PC-9 (cell line): ENCODE results near the gene ALDH18A1. TPM values are rescaled to one million over a fixed set of nuclear protein-coding genes. Genes with fewer than 3 reads are reported as not detected.

Experiments used
- BruUV-seq: library from RNA; stranded (reverse); fragments of 400-500 nt; replicated peaks from 2 replicates; lab custom pipeline; 2021; lab: Mats Ljungman, UMichigan
- CTCF ChIA-PET: fragments of 300-600 bp; sonication (Branson Sonifier 250); formaldehyde crosslinking; loops from one replicate; lab custom pipeline; 2022; ENCODE audit warnings: antibody characterized with exemption; lab: Charles Lee
- POLR2A ChIA-PET: fragments of 300-600 bp; sonication (Branson Sonifier 250); formaldehyde crosslinking; loops from one replicate; lab custom pipeline; 2022; ENCODE audit warnings: antibody characterized with exemption; ENCODE audit not compliant: unreplicated experiment; lab: Charles Lee
- DNase-seq, 2 experiments: peaks; one replicate each; pipeline versions ENCODE4 v3.0.0 to v3.0.0-alpha.2; 2015 to 2022; ENCODE audit warnings: mixed read lengths in 1 of 2
- H2AFZ ChIP-seq: fragments of 200-600 bp; sonication (generic); 2 replicates; pipeline ENCODE4 v1.8.1; 2017; ENCODE audit warnings: antibody characterized with exemption
- H3F3A ChIP-seq: fragments of 200-600 bp; sonication (generic); 2 replicates; pipeline ENCODE4 v1.8.1; 2017; ENCODE audit warnings: antibody characterized with exemption, mild to moderate bottlenecking, low read depth; ENCODE audit not compliant: insufficient read depth
- H3K27ac ChIP-seq: fragments of 200-600 bp; sonication (generic); 2 replicates; pipeline ENCODE4 v1.6.1; 2016; ENCODE audit warnings: mixed run types
- H3K27me3 ChIP-seq: fragments of 200-600 bp; sonication (generic); 2 replicates; pipeline ENCODE4 v1.6.1; 2016; ENCODE audit warnings: low read depth, mixed run types; ENCODE audit not compliant: insufficient read depth
- H3K36me3 ChIP-seq: fragments of 200-600 bp; sonication (generic); 2 replicates; pipeline ENCODE4 v1.6.1; 2016; ENCODE audit warnings: low read depth, mixed run types
- H3K4me1 ChIP-seq: fragments of 200-600 bp; sonication (generic); replicated peaks from 2 replicates; pipeline ENCODE4 v1.6.1; 2016; ENCODE audit warnings: mixed run types; ENCODE audit not compliant: insufficient read depth
- H3K4me2 ChIP-seq: fragments of 200-600 bp; sonication (generic); 2 replicates; pipeline ENCODE4 v1.6.1; 2017; ENCODE audit warnings: mixed run types
- H3K4me3 ChIP-seq: fragments of 200-600 bp; sonication (generic); 2 replicates; pipeline ENCODE4 v1.6.1; 2016; ENCODE audit warnings: mixed run types
- H3K79me2 ChIP-seq: fragments of 200-600 bp; sonication (generic); 2 replicates; pipeline ENCODE4 v1.6.1; 2017; ENCODE audit warnings: low read depth, mixed run types
- H3K9me2 ChIP-seq: fragments of 200-600 bp; sonication (generic); 2 replicates; pipeline ENCODE4 v1.8.1; 2017; ENCODE audit warnings: mild to moderate bottlenecking; ENCODE audit not compliant: insufficient read depth
- H3K9me3 ChIP-seq: fragments of 200-600 bp; sonication (generic); 2 replicates; pipeline ENCODE4 v1.8.1; 2016; ENCODE audit warnings: low read depth; ENCODE audit not compliant: insufficient read depth
- H4K20me1 ChIP-seq: fragments of 200-600 bp; sonication (generic); 2 replicates; pipeline ENCODE4 v1.8.1; 2017; ENCODE audit not compliant: insufficient read depth
- EZH2 ChIP-seq: fragments of 200-600 bp; sonication (generic); IDR thresholded peaks from 2 replicates; pipeline ENCODE4 v1.8.0; 2017; ENCODE audit warnings: antibody characterized with exemption, low read depth
- intact Hi-C: fragments of 100-400 bp; cut with micrococcal nuclease; formaldehyde crosslinking; loops from one replicate; pipeline ENCODE4 v1.10.0; 2022; ENCODE audit not compliant: unreplicated experiment
- total RNA-seq: library from RNA; stranded (reverse); gene quantifications from 2 replicates; pipeline ENCODE4 v1.2.3, GENCODE V29; 2021
- TF ChIP-seq, protein P1 (sequence below): fragments of 200-600 bp; sonication (generic); conservative IDR thresholded peaks from 2 replicates; pipeline ENCODE4 v1.6.1; 2017; ENCODE audit warnings: mixed run types, antibody characterized with exemption, mild to moderate bottlenecking, moderate library complexity

The ALDH18A1 gene
- total RNA-seq, 1 experiment from 2014 or later: 35.3 TPM

DNA sequence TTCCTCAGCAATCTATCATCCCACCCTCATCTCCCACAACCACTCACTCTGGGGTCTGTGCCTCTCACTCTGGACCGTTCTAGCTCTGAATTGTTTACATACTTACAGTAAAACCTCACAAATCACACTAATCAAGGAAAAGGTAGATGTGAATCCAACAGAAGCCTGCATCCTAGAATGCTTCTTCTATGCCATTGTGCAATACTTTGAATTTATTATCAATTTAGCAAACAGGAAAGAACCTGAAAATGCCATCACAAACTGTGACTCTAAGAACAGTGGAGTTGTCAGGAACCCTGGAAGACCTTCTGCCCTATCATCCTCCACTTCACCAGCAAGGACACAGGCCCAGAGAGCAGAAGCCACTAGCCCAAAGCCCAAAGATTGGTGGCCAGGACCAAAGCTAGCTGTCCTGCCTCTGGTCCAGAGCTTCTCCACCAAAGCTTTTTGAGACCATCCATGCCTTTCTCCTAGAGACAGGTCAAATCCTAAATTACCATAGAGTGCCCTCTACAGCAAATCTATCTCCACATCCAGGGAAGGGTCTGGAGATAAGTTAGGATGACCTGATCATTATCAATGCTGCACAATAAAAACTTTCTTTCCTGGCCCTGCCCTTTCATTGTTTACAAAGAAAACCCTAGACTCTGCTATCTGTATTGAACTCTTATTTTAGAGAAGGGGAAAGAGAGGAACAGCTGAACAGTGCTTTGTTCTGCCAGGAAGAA, 97.8 kb downstream of the ALDH18A1 start:
- TF ChIP-seq, protein P1, sequence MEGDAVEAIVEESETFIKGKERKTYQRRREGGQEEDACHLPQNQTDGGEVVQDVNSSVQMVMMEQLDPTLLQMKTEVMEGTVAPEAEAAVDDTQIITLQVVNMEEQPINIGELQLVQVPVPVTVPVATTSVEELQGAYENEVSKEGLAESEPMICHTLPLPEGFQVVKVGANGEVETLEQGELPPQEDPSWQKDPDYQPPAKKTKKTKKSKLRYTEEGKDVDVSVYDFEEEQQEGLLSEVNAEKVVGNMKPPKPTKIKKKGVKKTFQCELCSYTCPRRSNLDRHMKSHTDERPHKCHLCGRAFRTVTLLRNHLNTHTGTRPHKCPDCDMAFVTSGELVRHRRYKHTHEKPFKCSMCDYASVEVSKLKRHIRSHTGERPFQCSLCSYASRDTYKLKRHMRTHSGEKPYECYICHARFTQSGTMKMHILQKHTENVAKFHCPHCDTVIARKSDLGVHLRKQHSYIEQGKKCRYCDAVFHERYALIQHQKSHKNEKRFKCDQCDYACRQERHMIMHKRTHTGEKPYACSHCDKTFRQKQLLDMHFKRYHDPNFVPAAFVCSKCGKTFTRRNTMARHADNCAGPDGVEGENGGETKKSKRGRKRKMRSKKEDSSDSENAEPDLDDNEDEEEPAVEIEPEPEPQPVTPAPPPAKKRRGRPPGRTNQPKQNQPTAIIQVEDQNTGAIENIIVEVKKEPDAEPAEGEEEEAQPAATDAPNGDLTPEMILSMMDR: no peak
- TF ChIP-seq EZH2: no peak
- Histone ChIP-seq H3F3A (no peaks in the 10 kb centered on the region), H4K20me1 (no peaks in the 10 kb centered on the region), H3K27ac (no peak overlapping the region), H3K9me3 (no peaks in the 10 kb centered on the region), H3K79me2 (no peaks in the 10 kb centered on the region), H3K4me3 (no peak overlapping the region), H3K27me3 (no peaks in the 10 kb centered on the region), H3K4me1 (no peaks in the 10 kb centered on the region), H3K36me3 (no peaks in the 10 kb centered on the region), H3K9me2 (no peaks in the 10 kb centered on the region), H3K4me2 (no peak overlapping the region), H2AFZ (no peak overlapping the region)
- BruUV-seq: no TSS peak
- ChIA-PET POLR2A (no interaction called here), CTCF (no interaction called here)
- no peak for DNase-seq
- intact Hi-C loops: no loop called here

DNA sequence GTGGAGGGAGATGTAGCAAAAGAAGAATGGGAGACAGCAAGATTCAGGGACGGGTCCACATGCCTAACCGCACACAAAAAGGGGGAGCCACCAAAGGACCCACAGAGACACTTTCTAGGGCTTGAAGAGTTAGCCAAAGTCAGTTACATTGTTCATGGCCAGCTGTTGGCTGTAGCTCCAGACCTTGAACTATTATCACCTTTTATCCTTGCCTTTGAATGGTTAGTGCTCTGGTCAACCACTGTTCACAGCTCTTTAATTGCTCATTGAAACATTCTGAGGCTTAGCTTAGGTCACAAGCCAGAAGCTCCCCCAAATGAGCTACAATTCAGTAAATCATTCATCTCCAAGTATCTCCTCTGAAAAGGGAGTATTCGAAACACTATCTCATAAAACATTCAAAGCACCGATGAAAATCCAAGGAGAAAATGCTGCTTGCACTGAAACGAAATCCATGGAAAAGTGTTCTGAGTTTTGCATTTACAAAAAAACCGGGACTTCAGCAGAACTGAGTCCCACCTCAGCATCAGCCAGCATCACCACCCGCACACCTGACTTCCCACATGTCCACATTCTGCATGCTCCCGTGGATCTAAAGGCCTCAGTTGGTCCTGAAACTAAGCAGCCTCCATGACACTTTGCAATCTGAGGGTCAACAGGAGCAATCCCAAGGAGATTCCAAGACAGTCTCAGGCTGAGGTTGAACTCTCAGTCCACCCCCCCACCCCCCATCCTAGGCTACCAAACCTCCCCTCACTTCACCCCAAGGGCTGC, 99.3 kb downstream of the ALDH18A1 start:
- no peaks in the 10 kb centered on the region for H3K9me2 ChIP-seq
- H3K4me1 ChIP-seq: peaks cover 4% of the 10 kb centered on the region; the same call in 1 of the 2 replicates
- no peak overlapping the region for H3K4me3 ChIP-seq
- no peak for DNase-seq
- no peak overlapping the region for H3K27ac ChIP-seq
- no peaks in the 10 kb centered on the region for H3K9me3 ChIP-seq
- intact Hi-C loops: no loop called here
- H3K79me2 ChIP-seq: no peaks in the 10 kb centered on the region
- no peak overlapping the region for H3K4me2 ChIP-seq
- no peak overlapping the region for H2AFZ ChIP-seq
- BruUV-seq: no TSS peak
- CTCF ChIA-PET: no interaction called here
- TF ChIP-seq, protein P1: no peak
- TF ChIP-seq EZH2: no peak
- H3K36me3 ChIP-seq: no peaks in the 10 kb centered on the region
- no peaks in the 10 kb centered on the region for H3K27me3 ChIP-seq
- no peaks in the 10 kb centered on the region for H4K20me1 ChIP-seq
- POLR2A ChIA-PET: no interaction called here
- H3F3A ChIP-seq: no peaks in the 10 kb centered on the region

Other genes with a start within 250 kb of the ALDH18A1 start
- 5.0 and 5.5 TPM in 2 replicates for gene SORBS1, start 95.3 kb downstream of the ALDH18A1 start, total RNA-seq
- gene TCTN3, start 37.2 kb upstream of the ALDH18A1 start, total RNA-seq: 18.1 and 19.8 TPM in 2 replicates
- not detected in 2 replicates for gene ENTPD1, start 99.5 kb upstream of the ALDH18A1 start, total RNA-seq